T-helper 17 cell (primary cell): ENCODE results near the gene HSCB. TPM values are rescaled to one million over a fixed set of nuclear protein-coding genes. Genes with fewer than 3 reads are reported as not detected.
A peak's percentile ranks its signal among the peaks of the same experiment; 100 is the strongest.
"Not testable (repeated sequence)": the region's sequence is repeated elsewhere in the genome, so short reads cannot be mapped to it uniquely, and the experiment has no call there.

Source experiments
- ATAC-seq: fragments of 150-1000 bp; cut with Tn5 transposase; 2 replicates; pipeline ENCODE4 v1.10.0; 2021; ENCODE audit warnings: mild to moderate bottlenecking, moderate library complexity
- DNase-seq, 3 donors: peaks; one replicate each; pipeline versions ENCODE4 v3.0.0 to v3.0.0-alpha.2; 2020 to 2021
- H3K9me3 ChIP-seq: one replicate; pipeline ENCODE4 v1.7.0; 2013; ENCODE audit warnings: low read length, mild to moderate bottlenecking; ENCODE audit not compliant: control insufficient read depth, poor library complexity, severe bottlenecking
- H3K27ac Mint-ChIP-seq: one replicate; pipeline ENCODE4 v1.8.0; 2022; ENCODE audit warnings: mild to moderate bottlenecking, moderate library complexity, mixed read lengths
- H3K27me3 Mint-ChIP-seq: one replicate; pipeline ENCODE4 v1.8.0; 2022; ENCODE audit warnings: mixed read lengths
- H3K36me3 Mint-ChIP-seq: one replicate; pipeline ENCODE4 v1.8.0; 2022; ENCODE audit warnings: low read depth, mixed read lengths
- H3K4me1 Mint-ChIP-seq: one replicate; pipeline ENCODE4 v1.8.0; 2022; ENCODE audit warnings: mild to moderate bottlenecking, mixed read lengths
- H3K4me3 Mint-ChIP-seq: one replicate; pipeline ENCODE4 v1.8.0; 2022; ENCODE audit warnings: mild to moderate bottlenecking, moderate library complexity, mixed read lengths
- total RNA-seq, 4 donors: library from RNA in 2 of 4; stranded (reverse) in 2 of 4; gene quantifications; one replicate each; pipeline ENCODE4 v1.2.3 and lab custom pipeline; 2022 to 2026

The HSCB gene
- total RNA-seq, 2 donors from 2014 or later = 5.6 to 7.2 TPM

- ATAC-seq (peak; percentile 94), DNase-seq (peak; percentile 83 to 86 (median 86))
- H3K9me3 ChIP-seq = no peaks in the 10 kb centered on the region
- peaks cover 8% of the 10 kb centered on the region for H3K36me3 Mint-ChIP-seq
- peaks cover 33% of the 10 kb centered on the region for H3K4me1 Mint-ChIP-seq
- H3K27me3 Mint-ChIP-seq = no peaks in the 10 kb centered on the region
- peak within 1 kb of the TSS; percentile 99 for H3K4me3 Mint-ChIP-seq
- H3K27ac Mint-ChIP-seq = peak within 1 kb of the TSS; percentile 100
Observed at GRCh38 chr22:28800308-28801041, 58.6 kb downstream of the HSCB start, which contains the start of gene XBP1. Gene XBP1, minus strand, starts transcription at chr22:28800569.

- Mint-ChIP-seq H3K27ac (peak overlapping the region; percentile 100), H3K4me1 (peaks cover 22% of the 10 kb centered on the region), H3K27me3 (no peaks in the 10 kb centered on the region), H3K4me3 (peak overlapping the region; percentile 99), H3K36me3 (peaks cover 8% of the 10 kb centered on the region)
- ATAC-seq = no peak
- H3K9me3 ChIP-seq = no peaks in the 10 kb centered on the region
- no peak for DNase-seq
Observed at GRCh38 chr22:28801845-28802594, 60.2 kb downstream of the HSCB start.

- Mint-ChIP-seq H3K27me3 (no peaks in the 10 kb centered on the region), H3K27ac (peak overlapping the region; percentile 100), H3K4me3 (peak overlapping the region; percentile 99), H3K36me3 (peaks cover 8% of the 10 kb centered on the region), H3K4me1 (peaks cover 20% of the 10 kb centered on the region)
- no peak for ATAC-seq
- no peak for DNase-seq
- H3K9me3 ChIP-seq = no peaks in the 10 kb centered on the region
Observed at GRCh38 chr22:28802595-28803123, 60.8 kb downstream of the HSCB start.

- H3K27me3 Mint-ChIP-seq, H3K36me3 Mint-ChIP-seq, H3K4me3 Mint-ChIP-seq, DNase-seq, ATAC-seq, H3K9me3 ChIP-seq, H3K27ac Mint-ChIP-seq: not testable (repeated sequence)
- peaks cover 22% of the 10 kb centered on the region for H3K4me1 Mint-ChIP-seq
Observed at GRCh38 chr22:28805426-28805825, 63.6 kb downstream of the HSCB start.

Other genes with a start within 250 kb of the HSCB start
- 1 to 10 TPM in 1 of 2 donors, under 1 TPM in 1; 0.40 to 1.9 TPM for gene TTC28, start 62.2 kb upstream of the HSCB start, total RNA-seq
- gene CHEK2, start 219 bp upstream of the HSCB start, total RNA-seq = 1 to 10 TPM; 7.5 to 8.3 TPM
- gene CCDC117, start 30.7 kb downstream of the HSCB start, total RNA-seq = 10 to 100 TPM; 13.9 to 24.5 TPM
- 100 to 1,000 TPM; 146 to 156 TPM for gene XBP1, start 58.5 kb downstream of the HSCB start, total RNA-seq
- gene ZNRF3, start 141.5 kb downstream of the HSCB start, total RNA-seq = under 1 TPM; 0.31 to 0.72 TPM